GM21381 (cell line): Measurements from ENCODE around the gene CCIN.
A peak's percentile ranks its signal among the peaks of the same experiment; 100 is the strongest.

Experiments used
- ATAC-seq: cut with Tn5 transposase; IDR thresholded peaks from one replicate; pipeline ENCODE4 v1.9.1; 2021; ENCODE audit warnings: mild to moderate bottlenecking, moderate library complexity; ENCODE audit not compliant: unreplicated experiment

CCIN gene

DNA sequence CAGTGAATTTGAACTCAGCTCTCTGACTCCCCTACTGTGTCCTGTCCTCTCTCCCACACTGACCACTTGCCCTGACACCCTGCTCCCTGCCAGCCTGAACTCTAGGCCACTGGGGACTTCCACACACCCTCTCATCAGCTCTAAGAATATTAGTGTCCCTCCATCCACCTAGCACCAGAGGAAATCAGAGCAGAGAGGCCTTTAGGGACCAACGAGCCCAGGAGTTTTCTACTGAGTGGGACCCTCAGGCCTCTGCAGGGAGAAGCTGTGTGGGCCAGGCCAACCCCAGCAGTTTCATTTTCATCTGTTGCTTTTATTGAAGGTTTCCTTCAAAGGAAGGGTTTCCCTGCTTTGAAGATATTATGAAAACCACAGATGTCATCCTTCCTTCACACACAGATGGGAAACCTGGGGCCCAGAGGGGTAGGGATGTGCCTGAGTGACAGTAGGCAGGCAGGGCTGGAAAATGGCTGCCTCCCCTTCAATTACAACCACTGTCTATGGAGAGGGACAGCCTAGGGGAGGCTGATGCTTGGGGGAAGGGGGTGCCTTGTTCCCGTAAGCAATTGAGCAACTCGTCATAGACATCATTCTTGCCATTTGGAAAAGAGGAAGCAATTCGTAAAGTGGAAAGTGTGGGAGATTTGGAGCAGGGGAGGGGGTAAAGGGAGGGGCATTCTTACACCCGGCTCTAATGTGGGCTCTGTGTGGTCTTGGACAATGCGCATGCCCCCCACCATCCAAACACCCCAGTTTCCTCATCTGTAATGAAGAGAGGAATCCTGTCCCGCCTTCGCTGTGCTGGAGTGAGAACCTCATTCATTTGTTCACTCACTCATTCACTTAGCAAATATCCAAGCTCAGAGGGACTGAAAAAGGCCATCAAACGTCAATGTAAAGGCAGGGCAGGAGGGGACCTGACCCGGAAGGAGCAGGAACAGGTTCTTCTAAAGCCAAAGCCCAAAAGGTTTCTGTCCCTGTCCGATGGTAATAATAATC, 28.8 kb upstream of the CCIN start:
- ATAC-seq = no peak

GRCh38 chr9:36141288-36141687, 27.9 kb upstream of the CCIN start:
- ATAC-seq = no peak

DNA sequence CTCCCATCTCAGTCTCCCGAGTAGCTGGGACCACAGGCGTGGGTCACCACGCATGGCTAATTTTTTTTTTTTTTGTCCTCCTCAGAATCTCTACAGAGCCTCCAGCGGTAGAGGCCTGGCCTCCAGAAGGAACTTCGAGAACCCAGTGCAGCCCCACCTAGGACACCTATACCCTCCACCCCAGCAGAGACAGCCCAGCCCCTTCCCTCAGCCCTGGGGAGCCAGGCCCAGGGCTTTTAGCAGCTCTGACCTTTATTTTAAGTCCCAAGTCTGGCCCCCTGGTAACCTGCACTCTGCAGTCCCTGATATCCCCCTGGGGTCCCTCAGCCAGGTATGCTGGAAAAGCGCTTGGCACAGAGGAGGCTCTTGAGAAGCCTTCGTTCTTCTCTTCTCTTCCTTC, 27.4 kb upstream of the CCIN start:
- no peak for ATAC-seq

DNA sequence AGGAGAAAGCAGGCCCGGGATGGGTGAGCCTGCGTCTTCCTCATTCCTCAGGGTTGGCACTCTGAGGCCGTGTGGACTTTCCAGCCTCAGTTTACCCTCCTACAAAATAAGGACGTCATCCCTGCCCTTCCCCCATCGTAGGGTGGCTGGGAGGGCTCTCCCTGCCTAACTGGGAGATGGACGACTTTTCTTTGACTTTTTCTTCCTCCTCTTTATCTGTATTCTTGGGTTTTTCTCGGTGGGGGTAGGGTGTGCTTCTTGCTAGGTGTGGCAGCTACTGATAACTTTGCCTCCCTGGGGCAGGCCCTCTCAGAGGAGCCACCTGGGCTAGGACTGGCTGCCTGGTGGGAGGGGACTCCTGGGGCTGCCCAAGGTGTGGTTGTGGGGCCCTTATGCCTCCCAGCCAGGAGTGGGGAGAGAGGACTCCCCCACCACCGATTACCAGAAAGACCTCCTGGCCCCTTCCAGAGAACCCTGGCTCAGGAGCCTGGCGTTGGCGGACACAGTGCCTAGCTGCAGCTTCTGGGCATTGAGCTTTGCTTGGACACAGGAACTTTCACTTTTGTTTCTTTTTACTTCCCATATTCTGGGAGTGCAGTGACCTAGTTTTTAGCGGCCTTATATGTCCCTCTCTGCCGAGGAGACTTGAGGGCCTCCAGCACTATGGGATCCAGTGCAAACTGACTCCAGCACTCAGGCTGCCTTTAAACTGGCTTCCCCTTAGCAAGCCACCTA, 26.5 kb upstream of the CCIN start:
- no peak for ATAC-seq

DNA sequence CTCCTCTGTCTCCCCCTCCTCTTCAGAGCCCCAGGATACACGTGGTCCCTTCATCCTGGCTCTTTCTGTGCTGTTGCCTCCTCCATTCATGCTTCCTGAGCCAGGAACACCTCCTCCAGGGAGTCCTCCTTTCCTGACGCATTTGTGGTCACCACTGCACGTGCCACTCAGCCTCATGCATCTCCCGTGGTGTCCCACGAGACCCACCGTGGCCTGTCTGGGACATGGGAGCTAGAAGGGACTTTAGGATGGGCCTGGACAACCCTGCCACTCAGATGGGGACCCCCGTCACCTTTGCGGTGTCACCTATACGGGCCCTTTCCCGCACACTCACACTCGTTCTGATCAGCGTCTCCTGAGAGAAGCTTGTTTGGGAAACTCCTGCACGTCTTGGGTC, 25.9 kb upstream of the CCIN start:
- no peak for ATAC-seq

DNA sequence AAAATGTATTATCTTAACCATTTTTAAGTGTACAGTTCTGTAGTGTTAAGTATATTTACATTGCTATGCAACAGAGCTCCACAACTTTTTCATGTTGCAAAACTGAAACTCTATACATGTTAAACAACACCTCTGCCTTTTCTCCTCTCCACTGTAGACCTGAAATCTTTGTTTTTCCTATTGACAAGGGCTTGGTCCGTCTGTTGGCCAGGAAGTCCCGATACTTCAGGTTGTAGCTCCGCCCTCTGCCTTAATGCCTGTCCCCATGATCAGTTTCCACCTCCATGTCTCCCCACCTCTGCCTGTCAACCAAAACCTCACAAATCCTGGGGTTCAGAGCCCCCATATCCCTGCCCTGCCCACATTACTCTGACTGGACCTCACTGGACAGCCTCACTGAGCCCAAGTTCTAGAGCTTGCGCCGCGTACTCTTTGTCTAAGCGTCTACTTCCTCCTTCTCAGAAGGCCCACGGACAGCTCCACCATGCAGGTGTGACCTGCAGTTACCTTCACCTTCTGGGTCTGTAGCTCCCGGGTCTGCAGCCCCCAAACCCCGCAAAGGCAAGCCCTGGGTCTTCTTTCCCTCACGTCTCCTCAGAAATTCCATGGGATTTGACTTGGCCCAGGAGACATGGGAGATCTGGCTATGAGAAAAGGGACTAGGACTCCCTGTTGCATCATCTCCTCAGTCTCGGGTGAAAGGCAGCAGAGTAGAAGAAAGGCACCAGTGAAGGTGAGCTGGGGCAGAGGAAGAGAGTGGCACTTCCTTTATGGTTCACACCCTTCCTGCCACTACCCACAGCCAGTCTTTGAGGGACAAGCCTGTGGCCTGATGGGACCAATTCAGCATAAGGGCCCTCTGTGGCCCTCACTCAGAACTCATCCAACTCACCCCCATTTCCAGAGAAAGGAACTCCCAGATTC, 24.6 kb upstream of the CCIN start:
- ATAC-seq = no peak

- no peak for ATAC-seq
Observed at GRCh38 chr9:36145970-36146369, 23.2 kb upstream of the CCIN start.

GRCh38 chr9:36146651-36147050, 22.5 kb upstream of the CCIN start:
- no peak for ATAC-seq

- ATAC-seq = no peak
Observed at GRCh38 chr9:36147441-36148175, 21.6 kb upstream of the CCIN start.

DNA sequence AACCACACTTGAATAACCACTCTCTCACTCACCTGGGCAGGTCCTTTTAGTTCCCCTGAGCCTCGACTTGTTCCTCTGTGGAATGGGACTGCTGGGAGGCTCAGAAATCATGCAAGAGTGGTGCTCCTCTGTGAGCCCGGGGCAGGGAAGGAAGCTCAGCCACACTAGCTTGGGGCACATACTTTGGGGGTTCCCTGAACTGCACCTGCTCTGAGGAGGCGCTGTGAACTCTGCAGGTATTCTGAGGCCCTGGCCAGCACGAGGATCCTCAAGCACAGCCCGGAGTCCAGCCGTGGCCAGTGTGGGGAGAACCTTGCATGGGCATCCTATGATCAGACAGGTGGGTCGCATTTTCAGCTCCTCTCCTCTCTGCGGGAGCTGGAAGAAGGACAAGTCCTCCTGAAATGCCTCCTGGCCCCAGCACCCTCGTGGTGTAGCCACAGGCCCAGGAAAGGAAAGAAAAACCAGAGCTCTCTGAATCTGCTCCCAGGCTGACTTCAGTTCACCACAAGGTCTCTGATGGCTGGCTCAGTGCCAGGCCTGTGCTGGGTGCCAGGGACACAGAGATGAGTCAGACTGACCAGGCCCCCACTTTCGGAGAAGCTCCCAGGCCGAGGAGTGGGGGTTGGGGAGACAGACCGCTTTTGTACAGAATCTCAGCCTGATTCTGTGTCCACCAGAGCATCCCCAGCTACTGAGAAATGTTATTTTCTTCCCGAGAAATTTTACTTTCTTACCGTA, 20.7 kb upstream of the CCIN start:
- no peak for ATAC-seq

GRCh38 chr9:36149197-36149596, 20.0 kb upstream of the CCIN start:
- ATAC-seq = no peak

DNA sequence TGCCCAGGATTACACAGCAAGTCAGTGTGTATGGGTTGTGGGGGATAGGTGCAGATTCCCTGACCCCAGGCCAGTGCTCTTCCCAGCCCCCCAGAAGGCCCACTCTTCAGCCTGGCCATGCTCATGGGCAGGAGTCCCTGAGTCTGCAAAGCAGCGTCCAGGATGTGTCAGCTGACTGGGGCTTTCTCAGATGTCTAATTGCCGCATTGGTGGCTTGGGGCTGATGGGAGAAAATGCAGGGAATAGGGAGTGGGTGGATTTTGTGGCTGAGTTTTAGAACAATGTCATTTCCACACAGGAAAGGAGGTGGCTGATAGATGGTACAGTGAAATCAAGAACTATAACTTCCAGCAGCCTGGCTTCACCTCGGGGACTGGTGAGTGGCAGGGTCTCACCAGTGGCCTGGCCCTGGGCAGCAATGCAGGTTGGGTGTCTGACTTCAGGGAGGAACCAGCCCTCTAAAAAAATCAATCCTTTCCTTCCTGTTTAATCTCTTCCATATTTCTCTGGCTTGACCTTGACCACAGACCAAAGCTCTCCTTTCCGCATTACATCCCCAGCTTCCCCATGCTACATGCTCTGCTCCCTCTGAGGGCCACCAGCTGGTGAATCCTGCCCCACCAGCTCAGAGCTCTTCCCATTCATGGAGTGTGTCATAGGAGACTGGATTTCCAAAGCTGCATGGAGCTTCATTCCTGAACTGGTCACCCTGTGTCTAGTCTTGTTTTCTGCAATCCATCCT, 18.4 kb upstream of the CCIN start:
- ATAC-seq = no peak

GRCh38 chr9:36151316-36152210, 17.6 kb upstream of the CCIN start:
- ATAC-seq = peak; percentile 74

DNA sequence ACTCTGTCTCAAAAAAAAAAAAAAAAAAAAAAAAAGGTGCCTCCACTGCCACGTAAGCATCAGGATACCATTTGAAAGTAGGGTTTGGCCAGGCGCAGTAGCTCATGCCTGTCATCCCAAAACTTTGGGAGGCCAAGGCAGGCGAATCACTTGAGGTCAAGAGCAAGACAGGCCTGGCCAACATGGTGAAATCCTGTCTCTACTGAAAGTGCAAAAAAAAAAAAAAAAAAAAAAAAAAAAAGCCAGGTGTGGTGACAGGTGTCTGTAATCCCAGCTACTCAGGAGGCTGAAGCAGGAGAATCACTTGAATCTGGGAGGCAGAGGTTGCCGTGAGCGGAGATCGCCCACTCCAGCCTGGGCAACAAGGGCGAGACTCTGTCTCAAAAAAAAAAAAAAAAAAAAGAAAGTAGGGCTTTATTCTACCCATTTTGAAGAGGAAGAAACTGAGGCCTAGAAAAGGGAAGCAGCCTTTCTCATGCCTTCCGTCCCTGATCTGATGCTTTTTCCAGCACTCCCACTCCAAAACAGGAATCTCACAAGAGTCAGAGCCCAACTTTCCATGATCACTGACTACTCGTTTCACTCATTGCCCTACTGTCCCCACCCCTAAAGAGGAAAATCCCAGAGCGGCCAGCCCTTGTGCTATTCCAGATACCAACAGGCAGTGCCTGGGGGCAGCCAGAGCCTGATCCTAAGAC, 16.3 kb upstream of the CCIN start:
- ATAC-seq = no peak

DNA sequence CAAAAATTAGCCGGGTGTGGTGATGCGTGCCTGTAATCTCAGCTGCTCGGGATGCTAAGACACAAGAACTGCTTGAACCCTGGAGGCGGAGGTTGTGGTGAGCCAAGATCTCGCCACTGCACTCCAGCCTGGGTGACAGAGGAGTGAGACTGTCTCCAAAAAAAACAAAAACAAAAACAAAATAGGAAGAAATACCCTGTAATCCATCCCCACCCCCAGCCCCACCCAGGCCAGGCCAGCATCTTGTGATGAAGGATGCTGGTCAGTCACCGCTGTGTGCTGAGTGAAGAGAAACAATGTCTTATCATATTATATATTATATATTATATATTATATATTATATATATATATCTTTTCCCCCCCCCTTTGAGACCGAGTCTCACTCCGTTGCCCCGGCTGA, 15.4 kb upstream of the CCIN start:
- no peak for ATAC-seq

GRCh38 chr9:36154331-36154952, 14.7 kb upstream of the CCIN start:
- ATAC-seq = no peak

DNA sequence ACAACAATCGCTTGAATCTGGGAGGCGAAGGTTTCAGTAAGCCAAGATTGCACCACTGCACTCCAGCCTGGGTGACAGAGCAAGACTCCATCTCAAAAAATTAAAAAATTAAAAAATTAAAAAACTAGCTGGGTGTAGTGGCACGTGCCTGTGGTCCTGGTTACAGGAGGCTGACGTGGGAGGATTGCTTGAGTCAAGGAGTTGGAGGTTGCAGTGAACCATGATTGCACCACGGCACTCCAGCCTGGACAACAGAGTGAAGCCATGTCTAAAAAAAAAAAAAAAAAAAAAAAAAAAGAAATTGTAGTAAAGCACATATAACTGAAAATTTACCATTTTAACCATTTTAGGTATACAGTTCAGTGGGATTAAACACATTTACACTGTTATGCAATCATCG, 13.1 kb upstream of the CCIN start:
- ATAC-seq = no peak
